Neuronal stem cell (in vitro differentiated cells): ENCODE data around the gene POU2AF3.

Experiments
- DNase-seq: peaks from one replicate; pipeline ENCODE4 v3.0.0-alpha.2; 2013; ENCODE audit warnings: low spot score
- H2AFZ ChIP-seq: one replicate; pipeline ENCODE4 v1.6.1; 2013; ENCODE audit warnings: mild to moderate bottlenecking, low read length, inconsistent platforms
- H2AK5ac ChIP-seq: 2 replicates; pipeline ENCODE4 v1.6.1; 2013; ENCODE audit warnings: low read depth, mild to moderate bottlenecking, inconsistent platforms, low read length, moderate library complexity, mixed read lengths
- H2BK120ac ChIP-seq: 2 replicates; pipeline ENCODE4 v1.6.1; 2013; ENCODE audit warnings: low read depth, mild to moderate bottlenecking, inconsistent platforms, low read length, moderate library complexity, mixed read lengths
- H2BK12ac ChIP-seq: one replicate; pipeline ENCODE4 v1.6.1; 2013; ENCODE audit warnings: low read length, inconsistent platforms
- H2BK15ac ChIP-seq: 2 replicates; pipeline ENCODE4 v1.6.1; 2013; ENCODE audit warnings: mild to moderate bottlenecking, low read length, inconsistent platforms, mixed read lengths
- H2BK5ac ChIP-seq: one replicate; pipeline ENCODE4 v1.6.1; 2013; ENCODE audit warnings: inconsistent platforms, mild to moderate bottlenecking, low read length, moderate library complexity
- H3K14ac ChIP-seq: one replicate; pipeline ENCODE4 v1.6.1; 2013; ENCODE audit warnings: low read length, inconsistent platforms
- H3K18ac ChIP-seq: 2 replicates; pipeline ENCODE4 v1.6.1; 2013; ENCODE audit warnings: low read length, inconsistent platforms
- H3K23ac ChIP-seq: 2 replicates; pipeline ENCODE4 v1.6.1; 2013; ENCODE audit warnings: low read depth, mild to moderate bottlenecking, mixed read lengths, low read length, inconsistent platforms; ENCODE audit not compliant: poor library complexity
- H3K27ac ChIP-seq: replicated peaks from 3 replicates; pipeline ENCODE4 v1.5.1; 2013; ENCODE audit warnings: low read length, inconsistent platforms
- H3K27me3 ChIP-seq, 3 experiments: 2 replicates each; pipeline ENCODE4 v1.6.1; 2013; ENCODE audit warnings: low read length in 3 of 3, mild to moderate bottlenecking in 2 of 3, inconsistent platforms in 1 of 3, low read depth in 1 of 3, mixed read lengths in 1 of 3, moderate library complexity in 1 of 3; ENCODE audit not compliant: control insufficient read depth in 3 of 3, insufficient read depth in 3 of 3
- H3K36me3 ChIP-seq, 2 donors: replicated peaks in 1 of 2; 2 replicates each; pipeline ENCODE4 v1.6.1; 2013; ENCODE audit warnings: low read length in 2 of 2; ENCODE audit not compliant: control insufficient read depth in 2 of 2, insufficient read depth in 2 of 2
- H3K4ac ChIP-seq: 2 replicates; pipeline ENCODE4 v1.6.1; 2013; ENCODE audit warnings: inconsistent platforms, mild to moderate bottlenecking, low read length, moderate library complexity
- H3K4me1 ChIP-seq, 2 donors: 1 replicate in 1 of 2; 2 replicates in 1 of 2; pipeline ENCODE4 v1.6.1; 2013; ENCODE audit warnings: low read length in 2 of 2, low read depth in 1 of 2; ENCODE audit not compliant: control insufficient read depth in 2 of 2, insufficient read depth in 1 of 2
- H3K4me2 ChIP-seq: one replicate; pipeline ENCODE4 v1.6.1; 2013; ENCODE audit warnings: mild to moderate bottlenecking, low read length, inconsistent platforms; ENCODE audit not compliant: insufficient read depth, poor library complexity, severe bottlenecking
- H3K4me3 ChIP-seq, 2 donors: 2 replicates each; pipeline ENCODE4 v1.5.1; 2013; ENCODE audit warnings: low read length in 2 of 2, mild to moderate bottlenecking in 2 of 2, inconsistent platforms in 1 of 2, moderate library complexity in 1 of 2
- H3K79me1 ChIP-seq: one replicate; pipeline ENCODE4 v1.6.1; 2013; ENCODE audit warnings: low read depth, mild to moderate bottlenecking, inconsistent platforms, low read length, moderate library complexity
- H3K9ac ChIP-seq: one replicate; pipeline ENCODE4 v1.6.1; 2013; ENCODE audit warnings: mild to moderate bottlenecking, low read depth, low read length, inconsistent platforms; ENCODE audit not compliant: poor library complexity
- H3K9me3 ChIP-seq, 2 donors: replicated peaks in 1 of 2; 2 replicates each; pipeline versions ENCODE3 to v1.6.1; 2013; ENCODE audit warnings: low read length in 2 of 2, mild to moderate bottlenecking in 2 of 2, inconsistent platforms in 1 of 2, low read depth in 1 of 2, mixed read lengths in 1 of 2, moderate library complexity in 1 of 2; ENCODE audit not compliant: control insufficient read depth in 2 of 2, insufficient read depth in 1 of 2
- H4K8ac ChIP-seq: one replicate; pipeline ENCODE4 v1.6.1; 2013; ENCODE audit warnings: low read depth, mild to moderate bottlenecking, inconsistent platforms, low read length, moderate library complexity
- H4K91ac ChIP-seq: one replicate; pipeline ENCODE4 v1.6.1; 2013; ENCODE audit warnings: low read length, low read depth, mild to moderate bottlenecking, inconsistent platforms; ENCODE audit not compliant: poor library complexity
- WGBS, 2 donors: extraction: QIAGEN DNeasy Blood & Tissue Kit; methylation state at CpG; one replicate each; pipeline ENCODE4 v1.1.7; 2013; ENCODE audit warnings: missing lambda C conversion rate in 2 of 2, mixed read lengths in 1 of 2; ENCODE audit not compliant: insufficient read length in 2 of 2, insufficient replicate concordance in 1 of 2; ENCODE audit errors: extremely low coverage in 2 of 2; 5-methylcytosine and 5-hydroxymethylcytosine counted together

Gene POU2AF3

GRCh38 chr11:111303461-111303860 is 5.1 kb downstream of the POU2AF3 start:
- Histone ChIP-seq H3K27ac (no peak overlapping the region), H2AK5ac (no peak overlapping the region), H4K8ac (no peak overlapping the region), H2BK5ac (no peak overlapping the region), H3K4ac (no peak overlapping the region), H3K36me3 (no peaks in the 10 kb centered on the region), H3K79me1 (no peaks in the 10 kb centered on the region), H2AFZ (no peak overlapping the region), H3K18ac (no peak overlapping the region), H3K14ac (no peak overlapping the region), H4K91ac (no peak overlapping the region), H3K23ac (no peak overlapping the region), H2BK15ac (no peak overlapping the region), H3K9ac (no peak overlapping the region), H3K27me3 (peaks cover 0 to 59% (median 19%) of the 10 kb centered on the region in 3 experiments), H3K4me1 (peaks cover 2% of the 10 kb centered on the region in 2 donors), H2BK12ac (no peak overlapping the region), H2BK120ac (no peak overlapping the region), H3K4me3 (no peak overlapping the region), H3K9me3 (no peaks in the 10 kb centered on the region), H3K4me2 (no peak overlapping the region)
- no peak for DNase-seq
- WGBS, 2 donors = no CpG with 5 or more reads among the region's 4 CpGs

- Histone ChIP-seq H2BK5ac (no peak overlapping the region), H3K79me1 (no peaks in the 10 kb centered on the region), H3K27me3 (peaks cover 0 to 41% (median 7%) of the 10 kb centered on the region in 3 experiments)
Observed at GRCh38 chr11:111305162-111305802, 6.9 kb downstream of the POU2AF3 start.

GRCh38 chr11:111305876-111306275 is 7.5 kb downstream of the POU2AF3 start:
- Histone ChIP-seq H3K23ac (no peak overlapping the region), H3K14ac (no peak overlapping the region), H2AK5ac (no peak overlapping the region), H2BK5ac (no peak overlapping the region), H3K79me1 (no peaks in the 10 kb centered on the region), H3K4me1 (no peaks in the 10 kb centered on the region), H3K27ac (no peak overlapping the region), H2BK120ac (no peak overlapping the region), H3K36me3 (no peaks in the 10 kb centered on the region), H4K91ac (no peak overlapping the region), H3K4me3 (no peak overlapping the region), H3K9ac (no peak overlapping the region), H2BK15ac (no peak overlapping the region), H2BK12ac (no peak overlapping the region), H3K4ac (no peak overlapping the region), H3K4me2 (no peak overlapping the region), H3K18ac (no peak overlapping the region), H2AFZ (no peak overlapping the region), H4K8ac (no peak overlapping the region), H3K27me3 (peaks cover 0 to 35% (median 3%) of the 10 kb centered on the region in 3 experiments), H3K9me3 (no peaks in the 10 kb centered on the region)
- no CpG with 5 or more reads among the region's 4 CpGs for WGBS, 2 donors
- no peak for DNase-seq

More at GRCh38 chr11:111305162-111305802, 6.9 kb downstream of the POU2AF3 start:
- Histone ChIP-seq H3K14ac (no peak overlapping the region), H4K8ac (no peak overlapping the region), H3K36me3 (no peaks in the 10 kb centered on the region), H3K4ac (no peak overlapping the region), H3K4me3 (no peak overlapping the region), H3K9ac (no peak overlapping the region), H2BK15ac (no peak overlapping the region), H3K4me1 (no peaks in the 10 kb centered on the region), H3K9me3 (no peaks in the 10 kb centered on the region), H4K91ac (no peak overlapping the region), H2AFZ (no peak overlapping the region), H3K18ac (no peak overlapping the region), H2BK12ac (no peak overlapping the region), H2BK120ac (no peak overlapping the region), H3K23ac (no peak overlapping the region), H2AK5ac (no peak overlapping the region), H3K4me2 (no peak overlapping the region), H3K27ac (no peak overlapping the region)
- no CpG with 5 or more reads among the region's 5 CpGs for WGBS, 2 donors
- DNase-seq = no peak

GRCh38 chr11:111306321-111306720 is 8.0 kb downstream of the POU2AF3 start:
- Histone ChIP-seq H2AK5ac (no peak overlapping the region), H2BK5ac (no peak overlapping the region), H3K14ac (no peak overlapping the region), H3K79me1 (no peaks in the 10 kb centered on the region), H3K9me3 (no peaks in the 10 kb centered on the region), H2BK12ac (no peak overlapping the region), H2BK120ac (no peak overlapping the region), H3K36me3 (no peaks in the 10 kb centered on the region), H3K4me1 (no peaks in the 10 kb centered on the region), H3K18ac (no peak overlapping the region), H3K27me3 (peaks cover 0 to 30% (median 1%) of the 10 kb centered on the region in 3 experiments), H3K4me2 (no peak overlapping the region), H3K23ac (no peak overlapping the region), H2AFZ (no peak overlapping the region), H3K4ac (no peak overlapping the region), H3K4me3 (no peak overlapping the region), H4K8ac (no peak overlapping the region), H2BK15ac (no peak overlapping the region), H3K27ac (no peak overlapping the region), H3K9ac (no peak overlapping the region), H4K91ac (no peak overlapping the region)
- WGBS, 2 donors = no CpG with 5 or more reads among the region's 5 CpGs
- DNase-seq = no peak
